Measurements from ENCODE around the gene VWA8.

Gene VWA8

GRCh38 chr13:41696163-41697003, 264.5 kb downstream of the VWA8 start:
- H3K9me3 ChIP-seq (ENCODE audit: control insufficient read depth, insufficient read depth, low read length) = no peaks in the 10 kb centered on the region
- no peaks in the 10 kb centered on the region for H3K79me2 ChIP-seq (ENCODE audit: control insufficient read depth, low read length)
- H3K36me3 ChIP-seq (ENCODE audit: control insufficient read depth, low read length) = no peaks in the 10 kb centered on the region; the same call in 1 of the 2 replicates
- H3K4me1 ChIP-seq (ENCODE audit: control insufficient read depth, low read length) = peaks cover 20% of the 10 kb centered on the region
- H3F3A ChIP-seq (ENCODE audit: control insufficient read depth, insufficient read depth) = no peaks in the 10 kb centered on the region
- no peaks in the 10 kb centered on the region for H4K20me1 ChIP-seq (ENCODE audit: control insufficient read depth, insufficient read depth, low read depth, low read length)
- no peak overlapping the region for H3K4me3 ChIP-seq (ENCODE audit: low read length)
- H3K4me2 ChIP-seq (ENCODE audit: low read length) = no peak overlapping the region
- no peak overlapping the region for H3K27ac ChIP-seq (ENCODE audit: low read depth, low read length)
- no peak for TF ChIP-seq EZH2phosphoT487 (IDR thresholded peaks at IDR 0.05; ENCODE audit: borderline replicate concordance, low read length)
- TF ChIP-seq CTCF (IDR thresholded peaks at IDR 0.05; ENCODE audit: low read depth, low read length, poor library complexity, severe bottlenecking) = no peak
- H3K27me3 ChIP-seq (ENCODE audit: control insufficient read depth, low read length) = no peaks in the 10 kb centered on the region
- no peaks in the 10 kb centered on the region for H3K9me2 ChIP-seq (replicated peaks; ENCODE audit: control insufficient read depth, low read length)

GRCh38 chr13:41694545-41695301, 266.2 kb downstream of the VWA8 start:
- no peaks in the 10 kb centered on the region for H3K9me2 ChIP-seq (replicated peaks; ENCODE audit: control insufficient read depth, low read length)
- TF ChIP-seq CTCF (IDR thresholded peaks at IDR 0.05; ENCODE audit: low read depth, low read length, poor library complexity, severe bottlenecking) (no peak), EZH2phosphoT487 (IDR thresholded peaks at IDR 0.05; ENCODE audit: borderline replicate concordance, low read length) (no peak)
- no peaks in the 10 kb centered on the region for H3K79me2 ChIP-seq (ENCODE audit: control insufficient read depth, low read length)
- H3K27me3 ChIP-seq (ENCODE audit: control insufficient read depth, low read length) = no peaks in the 10 kb centered on the region
- no peaks in the 10 kb centered on the region for H3F3A ChIP-seq (ENCODE audit: control insufficient read depth, insufficient read depth)
- H3K36me3 ChIP-seq (ENCODE audit: control insufficient read depth, low read length) = no peaks in the 10 kb centered on the region; the same call in none of the 2 replicates
- H3K27ac ChIP-seq (ENCODE audit: low read depth, low read length) = peak overlapping the region; percentile 3; the same call in 1 of the 2 replicates
- H3K9me3 ChIP-seq (ENCODE audit: control insufficient read depth, insufficient read depth, low read length) = no peaks in the 10 kb centered on the region
- H3K4me2 ChIP-seq (ENCODE audit: low read length) = peak overlapping the region; percentile 66
- H3K4me3 ChIP-seq (ENCODE audit: low read length) = peak overlapping the region; percentile 45
- peaks cover 20% of the 10 kb centered on the region for H3K4me1 ChIP-seq (ENCODE audit: control insufficient read depth, low read length)
- no peaks in the 10 kb centered on the region for H4K20me1 ChIP-seq (ENCODE audit: control insufficient read depth, insufficient read depth, low read depth, low read length)

- H3K27ac ChIP-seq (ENCODE audit: low read depth, low read length) = no peak overlapping the region
- no peaks in the 10 kb centered on the region for H3K9me2 ChIP-seq (replicated peaks; ENCODE audit: control insufficient read depth, low read length)
- H3K9me3 ChIP-seq (ENCODE audit: control insufficient read depth, insufficient read depth, low read length) = no peaks in the 10 kb centered on the region
- TF ChIP-seq EZH2phosphoT487 (IDR thresholded peaks at IDR 0.05; ENCODE audit: borderline replicate concordance, low read length) (no peak), CTCF (IDR thresholded peaks at IDR 0.05; ENCODE audit: low read depth, low read length, poor library complexity, severe bottlenecking) (no peak)
- peaks cover 4% of the 10 kb centered on the region for H3K36me3 ChIP-seq (ENCODE audit: control insufficient read depth, low read length)
- H3K4me3 ChIP-seq (ENCODE audit: low read length) = no peak overlapping the region
- H3K4me1 ChIP-seq (ENCODE audit: control insufficient read depth, low read length) = peaks cover 20% of the 10 kb centered on the region
- H3F3A ChIP-seq (ENCODE audit: control insufficient read depth, insufficient read depth) = no peaks in the 10 kb centered on the region
- no peaks in the 10 kb centered on the region for H3K27me3 ChIP-seq (ENCODE audit: control insufficient read depth, low read length)
- H3K79me2 ChIP-seq (ENCODE audit: control insufficient read depth, low read length) = no peaks in the 10 kb centered on the region
- no peaks in the 10 kb centered on the region for H4K20me1 ChIP-seq (ENCODE audit: control insufficient read depth, insufficient read depth, low read depth, low read length)
- no peak overlapping the region for H3K4me2 ChIP-seq (ENCODE audit: low read length)
These were observed 267.5 kb downstream of the VWA8 start for GRCh38 chr13:41693434-41693833.
